IMR-90 (cell line): ENCODE measurements around the gene CLK3.

Source experiments
- CTCF ChIP-seq: conservative IDR thresholded peaks from 2 replicates; pipeline ENCODE4 v1.5.1; 2012; ENCODE audit warnings: mild to moderate bottlenecking, low read depth, low read length, improper control_type of control experiment
- POLR2A ChIP-seq: IDR thresholded peaks from 2 replicates; pipeline ENCODE4 v1.6.1; 2012; ENCODE audit warnings: mild to moderate bottlenecking, low read depth, low read length

GRCh38 chr15:74620636-74621545 lies 5.3 kb downstream of the CLK3 start:
- peak; percentile 99 for TF ChIP-seq CTCF
- no peak for TF ChIP-seq POLR2A
